ENCODE data around the gene PREB. TPM values are rescaled to one million over a fixed set of nuclear protein-coding genes. Genes with fewer than 3 reads are reported as not detected.

Gene PREB
- total and polyA plus RNA-seq, 2 of the 13 experiments (the other 11 are each of a cell fraction or from before 2014, with no cell fraction given): 112 to 192 TPM

DNA sequence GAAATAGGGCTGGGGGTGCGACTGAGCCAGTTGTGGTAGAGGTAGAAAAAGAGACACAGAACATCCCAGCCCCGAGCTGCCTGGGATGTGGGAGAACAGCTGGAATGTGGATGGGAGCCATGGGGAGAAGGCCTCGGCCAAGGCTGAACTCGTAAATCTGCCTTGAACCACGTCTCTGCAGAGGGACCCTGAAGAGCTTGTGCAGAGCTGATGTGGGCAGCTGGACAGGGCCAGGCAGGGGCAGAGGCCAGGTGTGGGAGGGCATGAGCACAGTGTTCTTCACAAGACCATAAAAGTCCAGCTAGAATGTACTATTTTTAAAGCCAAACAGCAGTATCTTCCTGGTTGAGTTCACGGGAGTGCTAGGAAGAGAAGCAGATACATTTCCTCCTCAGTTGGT is 20.1 kb upstream of the PREB start:
- ChIA-PET CTCF (ENCODE audit: low intra/inter-chr PET ratio, low total read pairs) (no interaction called here), POLR2A (interaction anchor here (0.8 to 1.2 kb wide), 2 partner anchors 20 to 37 kb away, joined by 3 read pairs; partner anchors contain the start of gene PREB)
- H3K36me3 ChIP-seq (replicated peaks in 1 of 2; ENCODE audit: control insufficient read depth in 1 of 2, insufficient read depth in 2 of 2, low read length in 2 of 2): no peaks in the 10 kb centered on the region
- H3K27ac ChIP-seq (ENCODE audit: extremely low read length, insufficient read depth, low read length): no peak overlapping the region
- no peak overlapping the region for H3K4me3 ChIP-seq (replicated peaks in 1 of 3; ENCODE audit: insufficient read depth in 1 of 3, low read depth in 2 of 3, low read length in 3 of 3)
- FAIRE-seq: no peak
- H4K20me1 ChIP-seq (ENCODE audit: insufficient read depth, low read length): no peaks in the 10 kb centered on the region
- no TSS peak for BruUV-seq (replicated peaks)
- TF ChIP-seq DPF2 (CRISPR knock-in tag; IDR thresholded peaks at IDR 0.05; ENCODE audit: borderline replicate concordance, low read depth): no peak
- no peak for TF ChIP-seq ZNF205 (CRISPR knock-in tag; IDR thresholded peaks at IDR 0.05)
- no peak for TF ChIP-seq ZNF770 (CRISPR knock-in tag; IDR thresholded peaks at IDR 0.05)
- 0 out of 2 replicates have a peak, but pooled peaks have one; percentile 20 for TF ChIP-seq MEF2D (CRISPR knock-in tag; IDR thresholded peaks at IDR 0.05)
- peak; percentile 29; the same call in 1 of the 2 replicates for TF ChIP-seq ZNF354B (CRISPR knock-in tag; IDR thresholded peaks at IDR 0.05)
- peaks cover 67% of the 10 kb centered on the region for H3K4me1 ChIP-seq (ENCODE audit: insufficient read depth, low read length)
- no peak overlapping the region for H3K9ac ChIP-seq (ENCODE audit: insufficient read depth, low read depth, low read length)
- no peak for ATAC-seq
- intact Hi-C loops (cut with micrococcal nuclease; ENCODE audit: unreplicated experiment): no loop called here
- in situ Hi-C loops (cut with HindIII; ENCODE audit: extremely low pct_ligation_motif_present, low pct_unique_long_range_greater_than_20kb): loop anchor here (5.0 kb wide), 1 partner anchor 33 kb away; no protein-coding TSS in a partner anchor
- no peak overlapping the region for H2AFZ ChIP-seq (ENCODE audit: low read length)
- 95% methylated on average over 6 of the region's 6 CpGs for WGBS (ENCODE audit: low lambda C conversion rate)
- no peak for DNase-seq (ENCODE audit: low spot score)
- H3K4me2 ChIP-seq (ENCODE audit: low read depth, low read length): no peak overlapping the region
- no peaks in the 10 kb centered on the region for H3K27me3 ChIP-seq (ENCODE audit: control insufficient read depth in 1 of 2, insufficient read depth in 2 of 2, low read length in 2 of 2)
- H3K79me2 ChIP-seq (ENCODE audit: insufficient read depth, low read length): no peaks in the 10 kb centered on the region
- H3K9me3 ChIP-seq (ENCODE audit: low read length): no peaks in the 10 kb centered on the region

Measured in HepG2 (cell line).